ENCODE results near the gene UNC13A.

DNA sequence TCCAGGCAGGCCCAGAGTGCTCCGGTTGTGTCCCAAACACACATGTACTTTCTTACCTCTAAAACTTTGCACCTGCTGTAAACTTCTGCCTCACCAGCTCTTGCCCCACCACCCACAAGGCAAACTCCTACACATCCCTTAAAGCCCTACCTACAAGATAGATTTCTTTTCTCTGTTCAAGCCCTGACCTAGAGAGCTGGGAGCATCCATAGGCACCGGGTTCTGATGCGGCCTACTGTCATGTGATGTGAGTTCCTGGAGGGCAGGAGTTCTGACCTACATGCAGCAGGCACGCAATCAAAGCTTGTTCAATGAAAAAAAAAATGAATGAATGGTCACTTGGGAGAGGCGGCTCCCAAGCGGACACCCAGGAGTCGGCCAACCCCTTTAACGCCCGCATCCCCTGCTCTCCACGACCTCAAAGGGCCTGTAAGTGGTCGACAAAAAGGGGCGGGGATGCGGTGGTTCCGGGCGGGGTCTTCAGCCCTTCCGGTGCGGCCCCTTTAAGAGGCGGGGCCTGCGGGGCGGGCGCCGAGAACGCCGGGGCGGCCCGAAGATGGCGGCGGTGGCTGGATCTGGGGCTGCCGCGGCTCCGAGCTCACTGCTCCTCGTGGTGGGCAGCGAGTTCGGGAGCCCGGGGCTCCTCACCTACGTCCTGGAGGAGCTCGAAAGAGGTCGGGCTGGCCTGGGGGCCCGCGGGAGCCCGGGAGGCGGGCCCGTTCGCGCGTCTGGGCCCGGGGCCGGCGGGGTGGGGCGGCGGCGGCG lies 31.0 kb upstream of the UNC13A start, which contains the start of gene MAP1S:
- TF ChIP-seq, protein P1, sequence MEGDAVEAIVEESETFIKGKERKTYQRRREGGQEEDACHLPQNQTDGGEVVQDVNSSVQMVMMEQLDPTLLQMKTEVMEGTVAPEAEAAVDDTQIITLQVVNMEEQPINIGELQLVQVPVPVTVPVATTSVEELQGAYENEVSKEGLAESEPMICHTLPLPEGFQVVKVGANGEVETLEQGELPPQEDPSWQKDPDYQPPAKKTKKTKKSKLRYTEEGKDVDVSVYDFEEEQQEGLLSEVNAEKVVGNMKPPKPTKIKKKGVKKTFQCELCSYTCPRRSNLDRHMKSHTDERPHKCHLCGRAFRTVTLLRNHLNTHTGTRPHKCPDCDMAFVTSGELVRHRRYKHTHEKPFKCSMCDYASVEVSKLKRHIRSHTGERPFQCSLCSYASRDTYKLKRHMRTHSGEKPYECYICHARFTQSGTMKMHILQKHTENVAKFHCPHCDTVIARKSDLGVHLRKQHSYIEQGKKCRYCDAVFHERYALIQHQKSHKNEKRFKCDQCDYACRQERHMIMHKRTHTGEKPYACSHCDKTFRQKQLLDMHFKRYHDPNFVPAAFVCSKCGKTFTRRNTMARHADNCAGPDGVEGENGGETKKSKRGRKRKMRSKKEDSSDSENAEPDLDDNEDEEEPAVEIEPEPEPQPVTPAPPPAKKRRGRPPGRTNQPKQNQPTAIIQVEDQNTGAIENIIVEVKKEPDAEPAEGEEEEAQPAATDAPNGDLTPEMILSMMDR (IDR thresholded peaks at IDR 0.05), result no peak
- no peak for TF ChIP-seq SMC3 (IDR thresholded peaks at IDR 0.05; ENCODE audit: low read depth, low read length)
- TF ChIP-seq, protein P2, sequence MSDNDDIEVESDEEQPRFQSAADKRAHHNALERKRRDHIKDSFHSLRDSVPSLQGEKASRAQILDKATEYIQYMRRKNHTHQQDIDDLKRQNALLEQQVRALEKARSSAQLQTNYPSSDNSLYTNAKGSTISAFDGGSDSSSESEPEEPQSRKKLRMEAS (IDR thresholded peaks at IDR 0.05; ENCODE audit: low read depth), result no peak
- TF ChIP-seq RAD21 (IDR thresholded peaks at IDR 0.05; ENCODE audit: low read length), result no peak
- peak; percentile 85 for TF ChIP-seq POLR2AphosphoS5 (IDR thresholded peaks at IDR 0.05; ENCODE audit: low read depth, low read length)
- TF ChIP-seq FOXJ3 (CRISPR knock-in tag; IDR thresholded peaks at IDR 0.05), result no peak
- TF ChIP-seq EP300 (IDR thresholded peaks at IDR 0.05; ENCODE audit: borderline replicate concordance in 1 of 2, low read depth in 1 of 2, low read length in 1 of 2), result no peak
- TF ChIP-seq FOXM1 (IDR thresholded peaks at IDR 0.05; ENCODE audit: low read depth), result no peak
- TF ChIP-seq MEF2A (IDR thresholded peaks at IDR 0.05; ENCODE audit: borderline replicate concordance, low read depth), result no peak
- no peak for TF ChIP-seq SIN3A (IDR thresholded peaks at IDR 0.05; ENCODE audit: borderline replicate concordance, low read depth, low read length)
- no peak for TF ChIP-seq JUND (IDR thresholded peaks at IDR 0.05)
- peak; percentile 54; the same call in 1 of the 2 replicates for TF ChIP-seq MXI1 (IDR thresholded peaks at IDR 0.05; ENCODE audit: low read depth, low read length)
- no peak for TF ChIP-seq RFX5 (IDR thresholded peaks at IDR 0.05; ENCODE audit: low read length)
